Kidney (tissue), 14 donors: Measurements from ENCODE around the gene TANGO2. TPM values are rescaled to one million over a fixed set of nuclear protein-coding genes. Genes with fewer than 3 reads are reported as not detected.

Experiments
- DNase-seq, 5 donors: peaks; one replicate each; pipeline ENCODE4 v3.0.0-alpha.2; 2013 to 2020
- FAIRE-seq: peaks from 2 replicates; lab custom pipeline; 2012; peaks lifted over from hg19 to GRCh38; lab: Jason Lieb, UNC
- H3K27ac ChIP-seq, 2 donors: one replicate each; pipeline ENCODE4 v1.7.0; 2013; ENCODE audit warnings: low read depth in 2 of 2, low read length in 2 of 2, inconsistent platforms in 1 of 2
- H3K27me3 ChIP-seq: one replicate; pipeline ENCODE4 v1.7.1; 2013; ENCODE audit warnings: low read length, inconsistent platforms; ENCODE audit not compliant: control insufficient read depth, insufficient read depth
- H3K36me3 ChIP-seq, 3 donors: one replicate each; pipeline versions ENCODE4 v1.7.0 to v1.7.1; 2013; ENCODE audit warnings: low read length in 3 of 3, control low read depth in 1 of 3, inconsistent platforms in 1 of 3; ENCODE audit not compliant: insufficient read depth in 3 of 3, control insufficient read depth in 2 of 3
- H3K4me1 ChIP-seq, 3 donors: one replicate each; pipeline versions ENCODE4 v1.7.0 to v1.7.1; 2013; ENCODE audit warnings: low read length in 3 of 3, inconsistent platforms in 1 of 3, low read depth in 1 of 3; ENCODE audit not compliant: control insufficient read depth in 2 of 3, insufficient read depth in 2 of 3
- H3K4me3 ChIP-seq, 3 donors: one replicate each; pipeline versions ENCODE4 v1.7.0 to v1.8.1; 2013; ENCODE audit warnings: low read length in 3 of 3, control low read depth in 1 of 3, inconsistent platforms in 1 of 3
- H3K9ac ChIP-seq, 3 donors: one replicate each; pipeline versions ENCODE4 v1.7.0 to v1.7.1; 2013; ENCODE audit warnings: low read length in 3 of 3, control low read depth in 1 of 3, inconsistent platforms in 1 of 3
- H3K9me3 ChIP-seq, 3 donors: one replicate each; pipeline versions ENCODE4 v1.7.0 to v1.7.1; 2013; ENCODE audit warnings: low read length in 3 of 3, control low read depth in 1 of 3, inconsistent platforms in 1 of 3; ENCODE audit not compliant: control insufficient read depth in 2 of 3, insufficient read depth in 1 of 3
- intact Hi-C: fragments of 100-400 bp; cut with DNase I; formaldehyde crosslinking; loops from one replicate; pipeline ENCODE4 v1.11.1; 2022
- polyA plus RNA-seq: library from polyadenylated mRNA; stranded (reverse); fragments of 350-450 nt; fragmentation: Illumina TruSeq; extraction: RNeasy Lipid Tissue Mini Kit (QIAGEN cat#74804); gene quantifications from one replicate; pipeline ENCODE4 v1.2.3, GENCODE V29; 2014; ENCODE audit warnings: low read depth, low replicate concordance; ENCODE audit not compliant: insufficient read depth
- total RNA-seq: library from RNA; stranded (reverse); fragmentation: NEBNext Ultra II Directional; extraction: Animal tissue kit (Norgen Biotek cat#: 25700); gene quantifications from one replicate; pipeline ENCODE4 v1.2.1, GENCODE V29; 2021
- TF ChIP-seq, protein P1 (sequence below): IDR thresholded peaks from 3 replicates; pipeline ENCODE4 v1.5.1; 2012; ENCODE audit warnings: mild to moderate bottlenecking, moderate library complexity, borderline replicate concordance; ENCODE audit not compliant: insufficient read depth; ENCODE audit errors: extremely low read depth
- donor health status: control.
- donor health status: control.
- donor health status: control.
- donor health status: control.
- donor health status: control.
- donor health status: DM: yes; HTN: yes; CAD: no.
- donor health status: Normal renal cell carcinoma (clear cell type).

The TANGO2 gene
- total and polyA plus RNA-seq, 2 donors from 2014 or later: 27.7 to 37.3 TPM

DNA sequence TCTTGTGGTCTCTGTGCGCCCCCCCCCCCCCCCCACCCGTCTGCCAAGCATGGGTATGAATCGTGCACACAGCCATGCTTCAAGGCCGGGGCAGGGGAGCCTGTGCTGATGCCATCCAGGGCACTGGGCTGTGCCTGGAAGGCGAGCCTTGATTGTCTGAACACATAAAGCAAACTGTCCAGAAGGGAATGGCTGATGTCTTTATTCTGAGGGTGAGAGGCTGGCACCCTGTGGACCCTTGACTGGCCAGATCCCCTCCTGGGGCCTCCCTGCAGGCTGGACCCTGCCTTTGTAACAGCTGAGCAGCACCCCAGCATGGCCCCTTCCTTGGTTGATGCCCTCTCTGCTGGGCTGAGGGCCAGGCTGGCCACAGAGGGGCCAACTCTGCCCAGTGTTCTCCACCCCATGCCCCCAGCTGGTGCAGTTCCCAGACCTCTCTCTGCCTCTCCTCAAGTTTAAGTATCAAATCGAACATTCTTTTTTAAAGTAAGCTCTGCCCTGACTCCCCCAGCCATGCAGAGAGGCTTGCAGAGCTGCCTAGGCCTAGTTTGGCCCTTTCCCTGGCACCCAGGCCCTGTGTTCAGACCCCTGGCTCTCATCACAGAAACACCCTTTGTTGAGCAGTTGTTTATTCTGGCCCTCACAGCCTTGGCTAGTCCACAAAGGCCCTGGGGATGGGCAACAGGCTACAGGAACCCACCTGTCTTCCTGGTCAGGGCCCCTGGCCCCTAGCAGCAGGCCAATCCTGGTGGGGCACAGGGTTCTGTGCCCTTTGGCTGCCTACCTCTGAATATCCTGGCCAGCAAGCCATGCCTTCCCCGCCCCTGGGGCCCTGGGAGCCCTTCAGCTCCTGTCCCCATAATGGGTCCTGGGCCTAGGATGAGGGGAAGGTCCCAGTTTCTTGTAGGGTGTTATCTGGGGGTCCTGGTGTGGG lies 91.0 kb downstream of the TANGO2 start:
- peak in 1 of 5 donors; percentile 49 for DNase-seq
- Histone ChIP-seq H3K9me3 (no peaks in the 10 kb centered on the region), H3K9ac (no peak overlapping the region), H3K4me3 (no peak overlapping the region), H3K27ac (no peak overlapping the region), H3K27me3 (no peaks in the 10 kb centered on the region), H3K4me1 (peaks cover 0 to 9% (median 0%) of the 10 kb centered on the region in 3 donors), H3K36me3 (peaks cover 0 to 39% (median 20%) of the 10 kb centered on the region in 3 donors)
- FAIRE-seq: no peak
- intact Hi-C loops: loop anchor here (10.0 kb wide), 1 partner anchor 87 kb away; the partner anchor contains the start of gene TANGO2
- TF ChIP-seq, protein P1, sequence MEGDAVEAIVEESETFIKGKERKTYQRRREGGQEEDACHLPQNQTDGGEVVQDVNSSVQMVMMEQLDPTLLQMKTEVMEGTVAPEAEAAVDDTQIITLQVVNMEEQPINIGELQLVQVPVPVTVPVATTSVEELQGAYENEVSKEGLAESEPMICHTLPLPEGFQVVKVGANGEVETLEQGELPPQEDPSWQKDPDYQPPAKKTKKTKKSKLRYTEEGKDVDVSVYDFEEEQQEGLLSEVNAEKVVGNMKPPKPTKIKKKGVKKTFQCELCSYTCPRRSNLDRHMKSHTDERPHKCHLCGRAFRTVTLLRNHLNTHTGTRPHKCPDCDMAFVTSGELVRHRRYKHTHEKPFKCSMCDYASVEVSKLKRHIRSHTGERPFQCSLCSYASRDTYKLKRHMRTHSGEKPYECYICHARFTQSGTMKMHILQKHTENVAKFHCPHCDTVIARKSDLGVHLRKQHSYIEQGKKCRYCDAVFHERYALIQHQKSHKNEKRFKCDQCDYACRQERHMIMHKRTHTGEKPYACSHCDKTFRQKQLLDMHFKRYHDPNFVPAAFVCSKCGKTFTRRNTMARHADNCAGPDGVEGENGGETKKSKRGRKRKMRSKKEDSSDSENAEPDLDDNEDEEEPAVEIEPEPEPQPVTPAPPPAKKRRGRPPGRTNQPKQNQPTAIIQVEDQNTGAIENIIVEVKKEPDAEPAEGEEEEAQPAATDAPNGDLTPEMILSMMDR: no peak

DNA sequence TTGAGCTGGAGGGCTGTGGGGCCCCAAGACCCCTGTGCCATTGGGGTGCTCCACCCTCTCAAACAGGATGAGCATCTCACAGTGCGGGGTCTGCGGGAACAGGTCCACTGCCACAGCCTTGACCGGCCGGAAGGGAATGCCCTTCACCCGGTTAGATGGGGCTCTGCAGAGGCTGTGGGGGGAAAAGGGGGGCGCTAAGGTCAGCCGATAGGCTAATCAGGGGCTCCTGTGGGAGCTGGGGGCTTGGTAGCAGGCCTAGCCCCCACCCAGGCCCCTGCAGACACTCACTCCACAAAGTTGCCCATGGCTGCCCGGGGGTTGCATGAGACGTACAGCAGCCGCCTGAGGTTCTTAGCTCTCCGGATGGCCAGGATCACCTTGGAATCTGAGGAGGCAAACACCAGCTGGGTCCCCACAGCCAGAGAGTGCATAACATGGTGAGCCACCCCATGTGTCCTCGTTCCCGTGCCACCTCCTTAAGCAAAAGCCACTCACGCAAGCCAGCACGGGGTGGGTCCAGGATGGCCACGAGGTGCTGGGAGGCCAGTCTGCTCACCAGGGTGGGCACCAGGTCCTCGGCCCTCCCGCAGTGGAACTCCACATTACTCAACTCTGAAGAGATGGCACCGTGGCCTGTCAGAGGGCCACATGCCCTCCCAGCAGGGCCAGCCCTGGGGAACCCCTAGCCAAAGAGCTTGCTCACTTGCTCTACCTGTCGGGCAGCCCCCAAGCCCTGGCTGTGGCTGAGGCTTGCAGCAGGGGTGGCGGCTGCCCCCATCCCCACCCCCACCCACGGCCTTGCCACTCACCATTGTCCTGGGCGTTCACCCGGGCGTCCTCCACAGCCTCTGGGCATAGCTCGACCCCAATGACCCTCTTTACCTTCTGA lies 92.0 kb downstream of the TANGO2 start:
- DNase-seq: peak in 1 of 5 donors; percentile 73
- intact Hi-C loops: loop anchor here (10.0 kb wide), 1 partner anchor 88 kb away; the partner anchor contains the start of gene TANGO2
- TF ChIP-seq, protein P1: no peak

DNA sequence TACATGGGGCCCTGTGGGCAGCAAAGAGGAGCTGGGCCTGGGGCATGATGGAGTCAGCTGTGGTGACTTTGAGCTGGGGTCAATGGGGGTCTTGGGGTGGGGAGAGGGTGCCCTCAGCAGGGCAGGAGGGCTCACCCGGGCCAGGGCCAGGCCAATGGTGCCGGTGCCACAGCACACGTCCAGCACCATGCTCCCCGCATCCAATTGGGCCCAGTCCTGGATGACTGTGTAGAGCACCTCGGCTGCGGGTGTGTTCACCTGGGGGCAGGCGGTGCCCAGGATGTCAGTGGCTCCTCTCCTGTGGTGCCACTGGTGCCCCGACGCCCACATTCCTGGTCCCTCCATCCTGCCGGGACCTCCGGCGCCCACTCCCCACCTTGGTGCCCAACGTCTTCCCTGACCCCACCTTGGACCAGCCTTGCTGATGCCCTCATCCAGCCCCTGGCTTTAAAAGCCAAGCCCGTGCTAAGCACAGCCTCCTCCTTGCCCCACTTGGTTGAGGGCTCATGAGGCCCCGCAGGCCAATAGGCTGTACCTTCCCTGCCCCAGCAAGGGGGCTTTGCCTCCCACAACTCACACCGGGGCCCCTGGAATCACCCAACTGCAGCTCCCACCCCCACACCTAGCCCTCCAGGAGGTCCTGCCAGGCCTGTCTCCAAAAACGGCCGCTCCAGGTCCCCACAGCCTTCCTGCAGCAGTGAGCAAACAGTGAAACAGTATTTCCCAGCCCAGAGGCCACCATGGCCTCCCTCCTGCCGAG lies 92.8 kb downstream of the TANGO2 start:
- H3K27ac ChIP-seq: no peak overlapping the region
- peaks cover 0 to 17% (median 4%) of the 10 kb centered on the region in 3 donors for H3K4me1 ChIP-seq
- no peak overlapping the region for H3K4me3 ChIP-seq
- FAIRE-seq (no peak), DNase-seq (peak in 1 of 5 donors; percentile 71)
- intact Hi-C loops: loop anchor here (10.0 kb wide), 1 partner anchor 89 kb away; the partner anchor contains the start of gene TANGO2
- H3K27me3 ChIP-seq: no peaks in the 10 kb centered on the region
- TF ChIP-seq, protein P1: no peak
- H3K9ac ChIP-seq: no peak overlapping the region
- H3K36me3 ChIP-seq: peaks cover 0 to 22% (median 7%) of the 10 kb centered on the region in 3 donors
- no peaks in the 10 kb centered on the region for H3K9me3 ChIP-seq

More for the DNA sequence above, 92.0 kb downstream of the TANGO2 start:
- Histone ChIP-seq H3K4me1 (peaks cover 0 to 9% (median 0%) of the 10 kb centered on the region in 3 donors), H3K4me3 (no peak overlapping the region), H3K36me3 (peaks cover 0 to 30% (median 11%) of the 10 kb centered on the region in 3 donors), H3K27me3 (no peaks in the 10 kb centered on the region), H3K9ac (no peak overlapping the region), H3K27ac (no peak overlapping the region), H3K9me3 (no peaks in the 10 kb centered on the region)
- FAIRE-seq: no peak
